H1 (cell line): ENCODE data around the gene MATN4. TPM values are rescaled to one million over a fixed set of nuclear protein-coding genes. Genes with fewer than 3 reads are reported as not detected.

Source experiments
- CTCF ChIA-PET: fragments of 300-600 bp; sonication (Branson Sonifier 250); formaldehyde crosslinking; loops from one replicate; lab custom pipeline; 2021; ENCODE audit not compliant: partially characterized antibody; lab: Charles Lee
- POLR2A ChIA-PET: fragments of 300-600 bp; sonication (Branson Sonifier 250); formaldehyde crosslinking; loops from one replicate; lab custom pipeline; 2021; ENCODE audit warnings: inconsistent platforms; ENCODE audit not compliant: partially characterized antibody; lab: Charles Lee
- DNase-seq, 2 experiments: peaks; one replicate each; pipeline versions ENCODE4 v3.0.0 to v3.0.0-alpha.2; 2010 to 2022; ENCODE audit warnings: low spot score in 2 of 2, low read depth in 1 of 2, mixed read lengths in 1 of 2
- FAIRE-seq: peaks from 2 replicates; lab custom pipeline; 2011; peaks lifted over from hg19 to GRCh38; lab: Jason Lieb, UNC
- H2AFZ ChIP-seq: 2 replicates; pipeline ENCODE4 v1.8.1; 2012; ENCODE audit warnings: low read length, inconsistent platforms
- H2AK5ac ChIP-seq: 2 replicates; pipeline ENCODE4 v1.6.1; 2013; ENCODE audit warnings: low read depth, low read length
- H2BK120ac ChIP-seq: replicated peaks from 2 replicates; pipeline ENCODE3; 2013; ENCODE audit warnings: low read depth, low read length, inconsistent platforms
- H2BK12ac ChIP-seq: 2 replicates; pipeline ENCODE4 v1.6.1; 2013; ENCODE audit warnings: low read depth, low read length
- H2BK15ac ChIP-seq: 2 replicates; pipeline ENCODE4 v1.6.1; 2013; ENCODE audit warnings: low read length
- H2BK20ac ChIP-seq: 2 replicates; pipeline ENCODE4 v1.6.1; 2013; ENCODE audit warnings: low read length
- H2BK5ac ChIP-seq: 2 replicates; pipeline ENCODE4 v1.6.1; 2013; ENCODE audit warnings: low read depth, low read length
- H3K14ac ChIP-seq: 2 replicates; pipeline ENCODE4 v1.6.1; 2013; ENCODE audit warnings: inconsistent platforms; ENCODE audit not compliant: insufficient read length
- H3K18ac ChIP-seq: 2 replicates; pipeline ENCODE4 v1.6.1; 2013; ENCODE audit warnings: low read length; ENCODE audit errors: extremely low read depth
- H3K23ac ChIP-seq: 2 replicates; pipeline ENCODE4 v1.6.1; 2013; ENCODE audit warnings: inconsistent platforms; ENCODE audit not compliant: insufficient read length
- H3K23me2 ChIP-seq: 2 replicates; pipeline ENCODE4 v1.6.1; 2013; ENCODE audit warnings: low read depth, low read length
- H3K27ac ChIP-seq: 2 replicates; pipeline ENCODE4 v1.6.1; 2011; ENCODE audit warnings: low read depth, low read length, inconsistent platforms
- H3K27me3 ChIP-seq, 4 experiments: replicated peaks in 1 of 4; 1 replicate in 1 of 4; 2 replicates in 3 of 4; pipeline versions ENCODE4 v1.6.1 to v1.8.1; 2011 to 2013; ENCODE audit warnings: low read length in 3 of 4, mild to moderate bottlenecking in 3 of 4, inconsistent platforms in 2 of 4, mixed read lengths in 2 of 4, moderate library complexity in 1 of 4; ENCODE audit not compliant: control insufficient read depth in 3 of 4, insufficient read depth in 3 of 4; ENCODE audit errors: extremely low read depth in 1 of 4
- H3K36me3 ChIP-seq, 4 experiments: 2 replicates each; pipeline versions ENCODE4 v1.6.1 to v1.8.1; 2011 to 2013; ENCODE audit warnings: mild to moderate bottlenecking in 4 of 4, low read length in 3 of 4, moderate library complexity in 2 of 4, control low read depth in 1 of 4, inconsistent platforms in 1 of 4; ENCODE audit not compliant: insufficient read depth in 4 of 4, control insufficient read depth in 2 of 4
- H3K4ac ChIP-seq: replicated peaks from 2 replicates; pipeline ENCODE3; 2013; ENCODE audit warnings: low read length, low read depth, mixed read lengths, inconsistent platforms; ENCODE audit not compliant: insufficient read length
- H3K4me1 ChIP-seq, 4 experiments: replicated peaks in 1 of 4; 1 replicate in 1 of 4; 2 replicates in 3 of 4; pipeline versions ENCODE4 v1.6.1 to v1.8.1; 2011 to 2013; ENCODE audit warnings: low read length in 3 of 4, inconsistent platforms in 2 of 4, mixed read lengths in 1 of 4; ENCODE audit not compliant: insufficient read depth in 4 of 4, control insufficient read depth in 3 of 4
- H3K4me2 ChIP-seq, 2 experiments: 2 replicates each; pipeline versions ENCODE4 v1.6.1 to v1.8.1; 2011 to 2013; ENCODE audit warnings: low read depth in 2 of 2, low read length in 2 of 2, control low read depth in 1 of 2, inconsistent platforms in 1 of 2, mild to moderate bottlenecking in 1 of 2; ENCODE audit not compliant: insufficient read depth in 1 of 2
- H3K4me3 ChIP-seq, 4 experiments: fragments of 200-600, 300-600 bp in 1 of 4; sonication (generic), shearing (Covaris generic), sonication (Bioruptor Twin) in 1 of 4; 2 replicates each; pipeline versions ENCODE4 v1.5.1 to v1.8.1; 2011 to 2016; ENCODE audit warnings: low read length in 4 of 4, low read depth in 3 of 4, control low read depth in 2 of 4, inconsistent platforms in 2 of 4, mild to moderate bottlenecking in 2 of 4, mixed read lengths in 1 of 4, moderate library complexity in 1 of 4; ENCODE audit not compliant: insufficient read depth in 2 of 4; ENCODE audit errors: extremely low read depth in 1 of 4
- H3K56ac ChIP-seq: replicated peaks from 2 replicates; pipeline ENCODE3; 2013; ENCODE audit warnings: low read depth, mild to moderate bottlenecking, mixed read lengths, low read length, inconsistent platforms; ENCODE audit not compliant: insufficient read length
- H3K79me1 ChIP-seq: 2 replicates; pipeline ENCODE4 v1.6.1; 2013; ENCODE audit warnings: low read depth, low read length, control low read depth
- H3K79me2 ChIP-seq, 2 experiments: 2 replicates each; pipeline versions ENCODE4 v1.6.1 to v1.8.1; 2012 to 2013; ENCODE audit warnings: low read length in 2 of 2, mild to moderate bottlenecking in 2 of 2, inconsistent platforms in 1 of 2; ENCODE audit not compliant: insufficient read depth in 2 of 2, control insufficient read depth in 1 of 2
- H3K9ac ChIP-seq, 4 experiments: replicated peaks in 1 of 4; 1 replicate in 1 of 4; 2 replicates in 3 of 4; pipeline versions ENCODE4 v1.6.1 to v1.8.1; 2011 to 2013; ENCODE audit warnings: low read depth in 3 of 4, low read length in 3 of 4, control low read depth in 2 of 4, mild to moderate bottlenecking in 2 of 4, moderate library complexity in 2 of 4, inconsistent platforms in 1 of 4; ENCODE audit errors: extremely low read depth in 1 of 4
- H3K9me3 ChIP-seq, 2 experiments: 2 replicates each; pipeline versions ENCODE4 v1.6.1 to v1.8.1; 2012 to 2013; ENCODE audit warnings: mild to moderate bottlenecking in 2 of 2, moderate library complexity in 2 of 2, control low read depth in 1 of 2, inconsistent platforms in 1 of 2, low read depth in 1 of 2, low read length in 1 of 2, mixed read lengths in 1 of 2; ENCODE audit not compliant: insufficient read depth in 2 of 2
- H4K20me1 ChIP-seq, 2 experiments: replicated peaks in 1 of 2; 2 replicates each; pipeline versions ENCODE3 to v1.8.1; 2011 to 2013; ENCODE audit warnings: inconsistent platforms in 2 of 2, low read length in 2 of 2, mild to moderate bottlenecking in 1 of 2; ENCODE audit not compliant: insufficient read depth in 2 of 2, control insufficient read depth in 1 of 2
- H4K5ac ChIP-seq: 2 replicates; pipeline ENCODE4 v1.6.1; 2013; ENCODE audit warnings: low read length, low read depth, mixed read lengths, inconsistent platforms; ENCODE audit not compliant: insufficient read length
- H4K8ac ChIP-seq: 2 replicates; pipeline ENCODE4 v1.8.0; 2013; ENCODE audit warnings: mild to moderate bottlenecking, moderate library complexity, low read length, inconsistent platforms; ENCODE audit not compliant: insufficient read depth; ENCODE audit errors: extremely low read depth
- H4K91ac ChIP-seq: replicated peaks from 2 replicates; pipeline ENCODE3; 2013; ENCODE audit warnings: low read length, mixed read lengths, inconsistent platforms; ENCODE audit not compliant: insufficient read length
- WGBS, 2 experiments: shearing (Covaris generic) in 1 of 2; methylation state at CpG; one replicate each; pipeline versions ENCODE4 v1.1.6 to v1.1.7; 2013 to 2015; ENCODE audit warnings: low lambda C conversion rate in 2 of 2, mixed read lengths in 2 of 2, inconsistent platforms in 1 of 2, low coverage in 1 of 2, missing lambda C conversion rate in 1 of 2; ENCODE audit not compliant: insufficient replicate concordance in 2 of 2, insufficient coverage in 1 of 2, insufficient read length in 1 of 2; ENCODE audit errors: extremely low coverage in 1 of 2, missing lambda C conversion rate in 1 of 2; 5-methylcytosine and 5-hydroxymethylcytosine counted together
- polyA plus RNA-seq, 7 experiments: library from polyadenylated mRNA; depleted of rRNA in 3 of 7; stranded (reverse) in 5 of 7; unstranded in 2 of 7; fragments of >200 nt in 5 of 7; fragments of 200-250 nt in 2 of 7; gene quantifications; 1 replicate in 5 of 7; 2 replicates in 1 of 7; 4 replicates in 1 of 7; pipeline versions ENCODE4 v1.2.1 to v1.2.3, GENCODE V29; 2011 to 2013; ENCODE audit warnings: missing spikeins in 2 of 7, mixed read lengths in 2 of 7
- total RNA-seq: library from RNA; stranded (reverse); fragmentation: NEBNext Ultra II Directional; extraction: Animal tissue kit (Norgen Biotek cat#: 25700); gene quantifications from 2 replicates; pipeline ENCODE4 v1.2.1, GENCODE V29; 2021
- TF ChIP-seq, protein P1 (sequence below), 3 experiments: IDR thresholded peaks; 1 replicate in 2 of 3; 2 replicates in 1 of 3; pipeline versions ENCODE4 v1.5.1 to v1.6.1; 2011; ENCODE audit warnings: low read length in 3 of 3, mild to moderate bottlenecking in 3 of 3, inconsistent platforms in 2 of 3, low read depth in 1 of 3, moderate library complexity in 1 of 3; ENCODE audit not compliant: insufficient read depth in 1 of 3; ENCODE audit errors: control extremely low read depth in 1 of 3

Gene MATN4
- total and polyA plus RNA-seq, 2 of the 8 experiments (the other 6 are each of a cell fraction or from before 2014, with no cell fraction given) = 2.1 to 4.4 TPM

DNA sequence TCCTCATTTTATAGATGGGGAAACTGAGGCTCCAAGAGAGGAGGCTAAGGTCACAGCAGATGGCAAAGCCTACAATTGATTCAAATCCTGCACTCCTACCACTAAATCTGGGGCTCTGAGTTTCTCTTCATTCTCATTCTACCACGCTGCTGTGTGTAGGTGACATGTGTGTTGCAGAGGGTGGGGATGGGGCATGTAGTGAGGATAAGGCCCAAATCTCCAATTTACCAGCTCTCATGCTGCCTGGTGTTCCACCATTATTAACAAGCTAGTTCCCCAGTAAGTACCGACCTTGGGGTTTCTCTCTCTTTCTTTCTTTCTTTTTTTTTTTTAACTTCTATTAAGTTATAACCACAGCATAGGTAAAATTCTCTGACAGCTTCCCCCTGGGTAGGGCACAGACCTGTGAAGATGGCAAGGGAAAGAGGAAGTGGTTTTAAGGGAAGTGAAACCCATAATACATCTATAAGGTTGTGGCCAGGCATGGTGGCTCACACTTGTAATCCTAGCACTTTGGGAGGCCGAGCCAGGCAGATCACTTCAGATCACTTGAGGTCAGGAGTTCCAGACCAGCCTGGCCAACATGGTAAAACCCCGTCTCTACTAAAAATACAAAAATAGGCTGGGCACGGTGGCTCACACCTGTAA lies 13.0 kb upstream of the MATN4 start:
- no peaks in the 10 kb centered on the region for H3K27me3 ChIP-seq
- TF ChIP-seq, protein P1, sequence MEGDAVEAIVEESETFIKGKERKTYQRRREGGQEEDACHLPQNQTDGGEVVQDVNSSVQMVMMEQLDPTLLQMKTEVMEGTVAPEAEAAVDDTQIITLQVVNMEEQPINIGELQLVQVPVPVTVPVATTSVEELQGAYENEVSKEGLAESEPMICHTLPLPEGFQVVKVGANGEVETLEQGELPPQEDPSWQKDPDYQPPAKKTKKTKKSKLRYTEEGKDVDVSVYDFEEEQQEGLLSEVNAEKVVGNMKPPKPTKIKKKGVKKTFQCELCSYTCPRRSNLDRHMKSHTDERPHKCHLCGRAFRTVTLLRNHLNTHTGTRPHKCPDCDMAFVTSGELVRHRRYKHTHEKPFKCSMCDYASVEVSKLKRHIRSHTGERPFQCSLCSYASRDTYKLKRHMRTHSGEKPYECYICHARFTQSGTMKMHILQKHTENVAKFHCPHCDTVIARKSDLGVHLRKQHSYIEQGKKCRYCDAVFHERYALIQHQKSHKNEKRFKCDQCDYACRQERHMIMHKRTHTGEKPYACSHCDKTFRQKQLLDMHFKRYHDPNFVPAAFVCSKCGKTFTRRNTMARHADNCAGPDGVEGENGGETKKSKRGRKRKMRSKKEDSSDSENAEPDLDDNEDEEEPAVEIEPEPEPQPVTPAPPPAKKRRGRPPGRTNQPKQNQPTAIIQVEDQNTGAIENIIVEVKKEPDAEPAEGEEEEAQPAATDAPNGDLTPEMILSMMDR (IDR thresholded peaks at IDR 0.05; ENCODE audit: control extremely low read depth in 1 of 3, insufficient read depth in 1 of 3, low read depth in 1 of 3, low read length in 3 of 3) = no peak
- no peak overlapping the region for H3K14ac ChIP-seq
- H3K79me1 ChIP-seq = no peaks in the 10 kb centered on the region
- H3K4ac ChIP-seq = no peak overlapping the region
- no peak overlapping the region for H2BK12ac ChIP-seq
- H3K36me3 ChIP-seq = peaks cover 0 to 5% (median 0%) of the 10 kb centered on the region in 4 experiments; a peak in 2 of 8 replicates
- no peak overlapping the region for H4K8ac ChIP-seq
- H3K23ac ChIP-seq = no peak overlapping the region
- no peak overlapping the region for H4K91ac ChIP-seq
- H3K56ac ChIP-seq = no peak overlapping the region
- H3K4me2 ChIP-seq = no peak overlapping the region
- FAIRE-seq (no peak), DNase-seq (no peak)
- no peak overlapping the region for H3K27ac ChIP-seq
- H4K20me1 ChIP-seq = no peaks in the 10 kb centered on the region
- H2AFZ ChIP-seq = no peak overlapping the region
- CTCF ChIA-PET = interaction anchor here (0.6 to 13.3 kb wide), 21 partner anchors 9 to 570 kb away, joined by 3 to 156 read pairs (median 5); partner anchors contain the start of genes CTSA, NEURL2, PIGT and SYS1
- no peak overlapping the region for H2BK5ac ChIP-seq
- H2BK120ac ChIP-seq = no peak overlapping the region
- no peak overlapping the region for H3K4me3 ChIP-seq
- no peak overlapping the region for H2BK15ac ChIP-seq
- H2AK5ac ChIP-seq = no peak overlapping the region
- 92% methylated on average over 5 of the region's 5 CpGs; no CpG with 5 or more reads in 1 of the 2 experiments for WGBS, 2 experiments
- no peak overlapping the region for H2BK20ac ChIP-seq
- no peaks in the 10 kb centered on the region; a peak in 1 of 7 replicates for H3K4me1 ChIP-seq
- H4K5ac ChIP-seq = no peak overlapping the region
- H3K18ac ChIP-seq = no peak overlapping the region
- H3K23me2 ChIP-seq = no peaks in the 10 kb centered on the region
- no peaks in the 10 kb centered on the region for H3K79me2 ChIP-seq
- no peaks in the 10 kb centered on the region for H3K9me3 ChIP-seq
- POLR2A ChIA-PET = interaction anchor here (0.7 to 1.8 kb wide), 4 partner anchors 16 to 26 kb away, joined by 3 to 4 read pairs (median 3); no protein-coding TSS in a partner anchor
- no peak overlapping the region; a peak in 1 of 7 replicates for H3K9ac ChIP-seq
